Measurements from ENCODE around the gene NAMPT.
"Not testable (repeated sequence)": the region's sequence is repeated elsewhere in the genome, so short reads cannot be mapped to it uniquely, and the experiment has no call there.

NAMPT gene

GRCh38 chr7:106284714-106285050, at the start of gene NAMPT:
Gene NAMPT, minus strand, starts transcription at chr7:106284983. Its CDS starts 99 bp downstream, at chr7:106284884.
- no peak for DNase-seq

- no peak for DNase-seq
Measured at GRCh38 chr7:106332201-106332600, 47.4 kb upstream of the NAMPT start.

GRCh38 chr7:106331441-106332175, 46.8 kb upstream of the NAMPT start:
- DNase-seq = no peak

DNA sequence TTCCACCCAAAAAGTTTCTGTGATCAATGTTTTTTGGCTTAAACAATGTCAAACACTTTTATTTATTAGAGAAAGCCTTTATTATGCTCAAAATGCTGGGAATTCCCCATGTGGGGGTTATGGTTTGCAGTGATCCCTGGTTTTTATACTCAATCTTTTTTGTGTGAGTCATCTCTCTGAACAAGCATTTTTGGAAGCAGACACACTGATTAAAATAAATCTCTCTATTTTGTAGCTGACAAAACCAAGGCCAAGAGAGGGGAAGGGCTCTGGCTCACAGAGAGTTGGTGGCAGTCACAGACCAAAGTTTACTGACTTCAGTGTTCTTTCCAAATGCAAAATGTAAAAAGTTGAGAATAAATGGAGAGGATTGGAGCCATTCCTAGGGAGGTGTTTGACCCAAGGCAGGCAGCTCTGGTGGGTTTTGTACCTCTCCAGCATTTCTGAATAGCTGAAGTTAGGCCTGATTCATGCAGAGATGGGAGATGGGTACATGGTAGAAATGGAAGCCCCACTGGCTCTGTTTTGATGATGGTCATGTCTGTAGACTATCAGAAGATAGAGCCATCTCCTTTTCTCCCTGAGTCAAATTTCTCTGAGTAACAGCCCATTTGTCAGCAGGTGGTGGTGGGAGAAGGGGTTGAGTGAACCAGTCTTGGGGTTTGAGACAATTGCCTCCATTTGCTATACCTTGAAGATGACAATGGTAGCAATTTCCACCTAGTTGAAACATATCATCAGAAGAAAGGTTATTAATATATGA, 45.4 kb upstream of the NAMPT start:
- no peak for DNase-seq

DNA sequence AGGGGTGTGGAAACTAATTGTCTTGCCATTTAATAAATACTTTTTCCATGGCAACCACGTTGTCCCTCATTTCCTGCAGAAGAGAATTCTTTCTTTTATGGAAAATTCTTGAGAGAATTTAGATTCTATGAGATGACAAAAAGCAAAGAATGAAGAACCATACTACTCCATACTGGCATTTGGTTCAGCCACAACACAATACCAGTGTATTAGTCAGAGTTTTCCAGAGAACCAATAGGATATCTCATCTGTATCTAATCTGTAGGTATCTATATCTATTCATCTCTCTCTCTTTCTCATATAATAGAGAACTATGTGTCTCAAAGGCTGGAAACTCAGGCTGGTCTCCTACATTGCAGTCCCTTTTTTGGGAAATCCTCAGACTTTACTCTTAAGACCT, 44.6 kb upstream of the NAMPT start:
- no peak for DNase-seq

DNA sequence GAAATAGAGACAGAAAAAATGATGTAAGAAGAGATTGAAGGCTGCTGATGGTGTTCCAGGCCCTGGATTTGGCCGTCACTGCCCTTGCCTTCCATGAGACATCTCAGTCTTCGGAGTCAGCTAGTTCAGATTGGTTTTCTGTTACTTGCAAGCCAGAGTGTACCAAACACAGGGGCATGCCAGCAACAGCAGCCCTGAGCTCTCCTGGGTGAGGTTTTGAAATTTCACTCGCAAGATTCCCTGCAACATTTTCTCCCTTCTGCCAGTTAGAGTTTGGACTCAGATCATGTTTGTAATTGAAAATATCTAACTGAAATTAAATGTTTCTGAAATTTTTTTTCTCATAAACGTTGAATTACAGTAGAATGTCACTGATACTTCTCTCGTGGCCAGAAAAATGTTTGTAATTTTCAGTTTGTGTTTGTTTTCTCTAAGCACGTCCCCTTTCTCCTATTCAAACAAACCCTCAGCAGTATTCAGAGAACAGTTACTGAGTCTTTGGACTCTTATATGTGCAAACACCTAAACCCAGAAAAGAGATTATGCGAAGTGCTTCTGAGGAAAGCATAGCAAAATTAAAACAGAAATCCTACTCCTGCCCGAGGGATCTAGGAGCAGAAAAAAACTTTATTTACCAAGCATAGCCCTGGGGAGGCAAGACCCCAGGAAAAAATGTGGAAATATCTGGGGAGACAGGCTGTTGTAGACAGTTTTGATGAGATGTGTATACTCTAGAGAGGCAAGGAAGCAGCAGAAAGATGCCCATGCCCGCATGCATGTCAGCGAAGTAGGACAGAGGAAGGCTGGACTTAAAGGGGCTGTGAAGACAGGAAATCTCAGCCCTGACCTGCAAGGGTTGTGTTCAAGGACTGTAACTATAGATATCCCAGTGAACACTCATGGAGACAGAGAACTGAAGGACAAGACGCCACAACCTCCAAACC, 43.0 kb upstream of the NAMPT start:
- no peak for DNase-seq

- DNase-seq = no peak
Measured at GRCh38 chr7:106326594-106327537, 42.1 kb upstream of the NAMPT start.

- not testable (repeated sequence) for DNase-seq
Measured at GRCh38 chr7:106324509-106324908, 39.7 kb upstream of the NAMPT start.

DNA sequence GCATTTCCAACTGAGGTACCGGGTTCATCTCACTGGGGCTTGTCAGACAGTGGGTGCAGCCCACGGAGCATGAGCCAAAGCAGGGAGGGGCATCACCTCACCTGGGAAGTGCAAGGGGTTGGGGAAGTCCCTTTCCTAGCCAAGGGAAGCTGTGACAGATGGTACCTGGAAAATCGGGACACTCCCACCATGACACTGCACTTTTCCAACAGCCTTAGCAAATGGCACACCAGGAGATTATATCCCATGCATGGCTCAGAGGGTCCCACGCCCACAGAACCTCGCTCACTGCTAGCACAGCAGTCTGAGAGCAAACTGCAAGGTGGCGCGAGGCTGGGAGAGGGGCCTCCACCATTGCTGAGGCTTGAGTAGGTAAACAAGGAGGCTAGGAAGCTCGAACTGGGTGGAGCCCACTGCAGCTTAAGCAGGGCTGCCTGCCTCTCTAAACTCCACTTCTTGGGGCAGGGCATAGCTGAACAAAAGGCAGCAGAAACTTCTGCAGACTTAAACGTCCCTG, 35.5 kb upstream of the NAMPT start:
- not testable (repeated sequence) for DNase-seq

DNA sequence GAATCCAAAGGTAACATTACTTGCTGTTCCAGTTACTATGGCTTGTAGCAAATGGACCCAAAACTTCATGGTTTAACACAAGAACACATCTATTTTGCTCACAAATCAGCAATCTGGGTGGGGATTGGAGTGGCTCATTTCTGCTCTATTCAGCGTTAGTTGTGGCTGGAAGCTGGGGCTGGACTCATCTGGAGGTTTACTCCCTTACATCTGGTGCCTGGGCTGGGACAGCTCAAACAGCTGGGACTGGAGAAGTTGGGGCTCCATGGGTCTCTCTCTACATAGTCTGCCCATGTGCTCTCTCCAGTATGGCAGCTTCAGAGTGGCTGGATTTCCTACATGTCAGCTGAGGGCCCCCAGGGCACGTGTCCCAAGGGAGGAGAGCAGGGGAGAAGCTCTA, 33.7 kb upstream of the NAMPT start:
- no peak for DNase-seq

DNA sequence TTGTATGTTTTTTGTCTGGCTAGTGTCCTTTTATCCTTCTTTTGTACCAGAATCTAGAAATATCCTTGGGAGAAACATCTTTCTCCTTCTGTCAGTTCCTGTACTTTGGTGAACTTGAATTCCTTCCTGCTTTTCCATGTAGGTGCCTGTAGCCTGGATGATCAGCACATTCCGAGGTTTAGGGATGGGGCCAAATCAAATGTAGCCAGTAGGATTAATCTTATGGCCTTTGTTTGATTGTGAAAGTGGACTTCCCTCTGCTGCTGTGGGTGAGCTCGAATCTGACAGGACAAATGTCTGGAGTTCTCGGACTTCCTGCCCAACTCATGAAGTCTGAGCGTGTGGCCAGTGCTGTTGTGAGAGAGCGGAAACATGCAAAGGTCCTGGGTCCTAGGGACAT, 33.2 kb upstream of the NAMPT start:
- no peak for DNase-seq

- DNase-seq = no peak
Measured at GRCh38 chr7:106316947-106317346, 32.2 kb upstream of the NAMPT start.

GRCh38 chr7:106314875-106315274, 30.1 kb upstream of the NAMPT start:
- no peak for DNase-seq

DNA sequence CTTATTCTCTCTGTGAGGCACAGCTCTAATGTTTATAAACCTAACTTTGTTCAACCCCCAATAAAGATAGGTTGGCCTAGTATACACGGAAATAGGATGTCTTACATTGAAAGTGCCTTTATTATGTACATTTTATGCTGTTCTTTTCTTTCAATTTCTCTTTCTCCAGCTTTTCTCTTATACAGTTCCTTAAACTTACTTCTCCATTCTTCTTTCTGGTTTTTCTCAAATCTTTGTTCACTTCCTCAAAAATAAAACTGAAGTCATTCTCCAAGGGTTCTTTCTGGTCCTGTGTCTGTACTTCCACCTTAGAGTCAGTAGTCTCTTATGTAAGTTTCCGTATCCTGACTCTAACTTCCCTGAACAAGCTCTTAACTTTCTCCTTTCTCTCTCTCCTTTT, 29.2 kb upstream of the NAMPT start:
- no peak for DNase-seq

DNA sequence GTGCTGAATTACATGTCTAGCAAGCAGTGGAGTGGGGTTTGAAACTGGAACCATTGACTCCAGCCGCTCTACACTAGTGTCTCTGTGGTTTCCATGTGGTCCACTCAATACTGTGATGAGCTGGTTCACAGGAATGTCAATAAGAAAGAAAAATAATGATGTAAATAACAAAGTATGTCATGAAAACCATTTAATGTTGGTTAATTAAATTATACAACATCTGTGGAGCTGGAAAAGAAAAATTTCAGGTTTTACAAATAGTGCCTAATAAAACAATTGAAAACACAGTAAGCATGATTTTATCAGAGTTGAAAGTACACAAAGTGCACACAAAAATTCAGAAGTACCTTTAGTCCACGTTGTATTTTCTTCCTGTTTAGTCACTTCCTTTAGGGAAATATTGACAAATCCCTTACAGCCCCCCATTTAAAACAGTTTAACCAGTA, 28.7 kb upstream of the NAMPT start:
- DNase-seq = no peak

GRCh38 chr7:106312906-106313305, 28.1 kb upstream of the NAMPT start:
- DNase-seq = no peak

- no peak for DNase-seq
Measured at GRCh38 chr7:106312099-106312871, 27.5 kb upstream of the NAMPT start.

GRCh38 chr7:106309362-106309761, 24.6 kb upstream of the NAMPT start:
- no peak for DNase-seq

- no peak for DNase-seq
Measured at GRCh38 chr7:106306256-106306655, 21.5 kb upstream of the NAMPT start.

DNA sequence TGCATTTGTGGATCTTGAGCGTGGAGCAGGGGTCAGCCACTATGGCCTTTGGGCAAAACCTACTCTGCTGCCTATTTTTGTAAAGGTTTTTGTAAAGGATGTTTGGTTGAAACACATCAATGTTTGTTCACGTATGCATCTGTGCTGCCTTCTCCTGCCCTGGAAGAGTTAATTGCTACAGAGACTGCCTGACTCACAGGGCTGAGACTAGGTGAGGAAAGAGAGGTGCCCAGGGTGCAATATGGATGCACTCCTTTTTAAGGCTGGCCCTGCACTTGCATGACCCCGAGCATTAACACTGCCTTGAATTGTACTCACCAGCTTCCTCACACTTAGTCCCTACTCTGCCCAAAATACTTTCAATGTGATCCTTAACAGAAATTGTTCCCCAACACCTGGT, 20.9 kb upstream of the NAMPT start:
- no peak for DNase-seq

DNA sequence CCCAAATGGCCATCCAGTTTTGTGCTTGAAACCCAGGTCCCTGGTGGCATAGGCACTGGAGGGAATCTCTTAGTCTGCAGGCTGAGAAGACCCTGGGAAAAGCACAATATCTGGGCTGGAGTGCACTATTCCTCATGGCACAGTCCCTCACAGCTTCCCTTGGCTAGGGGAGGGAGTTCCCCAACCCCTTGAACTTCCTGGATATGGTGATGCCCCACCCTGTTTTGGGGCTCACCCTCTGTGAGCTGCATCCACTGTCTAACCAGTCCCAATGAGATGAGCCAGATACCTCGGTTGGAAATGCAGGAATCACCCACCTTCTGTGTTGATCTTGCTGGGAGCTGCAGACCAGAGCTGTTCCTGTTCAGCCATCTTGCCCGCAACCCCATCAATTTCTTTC, 19.8 kb upstream of the NAMPT start:
- DNase-seq = no peak
